Measurements from ENCODE around the gene SUOX. TPM values are rescaled to one million over a fixed set of nuclear protein-coding genes. Genes with fewer than 3 reads are reported as not detected.

Gene SUOX
- total RNA-seq, 1 donor from 2014 or later, result 5.4 TPM

GRCh38 chr12:56042843-56043242, 45.8 kb downstream of the SUOX start:
- Histone ChIP-seq H3K4me1 (peaks cover 5 to 13% of the 10 kb centered on the region in 2 donors), H3K36me3 (peaks cover 18 to 30% of the 10 kb centered on the region in 2 donors), H3K27ac (peak overlapping the region; percentile 82 to 93), H3K27me3 (no peaks in the 10 kb centered on the region), H3K9me3 (no peaks in the 10 kb centered on the region), H3K4me3 (peak overlapping the region; percentile 72 to 81)
- no peak for DNase-seq (ENCODE audit: low spot score in 2 of 2)
- intact Hi-C loops (cut with DNase I), result loop anchor here (1.0 to 5.0 kb wide), 3 partner anchors 61 to 301 kb away; partner anchors contain the start of genes GDF11, PA2G4 and RAB5B
- TF ChIP-seq, protein P1, sequence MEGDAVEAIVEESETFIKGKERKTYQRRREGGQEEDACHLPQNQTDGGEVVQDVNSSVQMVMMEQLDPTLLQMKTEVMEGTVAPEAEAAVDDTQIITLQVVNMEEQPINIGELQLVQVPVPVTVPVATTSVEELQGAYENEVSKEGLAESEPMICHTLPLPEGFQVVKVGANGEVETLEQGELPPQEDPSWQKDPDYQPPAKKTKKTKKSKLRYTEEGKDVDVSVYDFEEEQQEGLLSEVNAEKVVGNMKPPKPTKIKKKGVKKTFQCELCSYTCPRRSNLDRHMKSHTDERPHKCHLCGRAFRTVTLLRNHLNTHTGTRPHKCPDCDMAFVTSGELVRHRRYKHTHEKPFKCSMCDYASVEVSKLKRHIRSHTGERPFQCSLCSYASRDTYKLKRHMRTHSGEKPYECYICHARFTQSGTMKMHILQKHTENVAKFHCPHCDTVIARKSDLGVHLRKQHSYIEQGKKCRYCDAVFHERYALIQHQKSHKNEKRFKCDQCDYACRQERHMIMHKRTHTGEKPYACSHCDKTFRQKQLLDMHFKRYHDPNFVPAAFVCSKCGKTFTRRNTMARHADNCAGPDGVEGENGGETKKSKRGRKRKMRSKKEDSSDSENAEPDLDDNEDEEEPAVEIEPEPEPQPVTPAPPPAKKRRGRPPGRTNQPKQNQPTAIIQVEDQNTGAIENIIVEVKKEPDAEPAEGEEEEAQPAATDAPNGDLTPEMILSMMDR (IDR thresholded peaks at IDR 0.05), result no peak

DNA sequence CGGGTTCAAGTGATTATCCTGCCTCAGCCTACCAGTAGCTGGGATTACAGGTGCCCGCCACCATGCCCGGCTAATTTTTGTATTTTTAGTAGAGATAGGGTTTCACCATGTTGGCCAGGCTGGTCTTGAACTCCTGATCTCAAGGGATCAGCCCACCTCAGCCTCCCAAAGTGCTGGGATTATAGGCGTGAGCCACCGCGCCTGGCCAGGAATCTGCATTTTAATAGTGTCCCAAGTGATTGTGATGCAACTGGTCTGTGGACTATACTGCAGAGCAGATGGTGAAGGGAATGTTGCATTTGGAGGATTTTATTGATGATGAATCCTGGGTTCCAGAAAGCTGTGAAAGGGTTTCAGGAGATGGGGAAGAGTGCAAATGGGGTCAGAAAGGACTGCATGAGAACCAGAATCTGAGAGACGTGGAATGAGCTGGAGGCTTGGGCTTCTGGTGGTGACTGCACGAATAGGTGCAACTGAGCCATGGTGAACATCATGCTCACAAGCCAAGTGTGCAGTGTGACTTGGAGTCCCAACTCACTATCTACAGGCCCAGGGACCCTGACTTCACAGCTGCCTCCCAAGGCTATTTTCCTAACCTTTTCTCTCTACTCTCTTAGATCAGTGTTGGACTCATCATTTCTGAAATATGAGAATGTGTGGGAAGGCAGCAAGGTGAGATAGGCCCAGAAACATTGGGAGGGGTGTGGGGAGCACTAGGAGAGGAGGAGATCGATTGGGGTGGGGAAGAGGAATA, 49.1 kb downstream of the SUOX start:
- TF ChIP-seq, protein P1 (IDR thresholded peaks at IDR 0.05), result no peak
- no peaks in the 10 kb centered on the region for H3K9me3 ChIP-seq
- H3K27ac ChIP-seq, result peak overlapping the region in 1 of 2 donors; percentile 64
- no peak overlapping the region for H3K4me3 ChIP-seq
- peaks cover 18 to 30% of the 10 kb centered on the region in 2 donors for H3K36me3 ChIP-seq
- peaks cover 5 to 9% of the 10 kb centered on the region in 2 donors for H3K4me1 ChIP-seq
- intact Hi-C loops (cut with DNase I), result no loop called here
- no peak for DNase-seq (ENCODE audit: low spot score in 2 of 2)
- H3K27me3 ChIP-seq, result no peaks in the 10 kb centered on the region

DNA sequence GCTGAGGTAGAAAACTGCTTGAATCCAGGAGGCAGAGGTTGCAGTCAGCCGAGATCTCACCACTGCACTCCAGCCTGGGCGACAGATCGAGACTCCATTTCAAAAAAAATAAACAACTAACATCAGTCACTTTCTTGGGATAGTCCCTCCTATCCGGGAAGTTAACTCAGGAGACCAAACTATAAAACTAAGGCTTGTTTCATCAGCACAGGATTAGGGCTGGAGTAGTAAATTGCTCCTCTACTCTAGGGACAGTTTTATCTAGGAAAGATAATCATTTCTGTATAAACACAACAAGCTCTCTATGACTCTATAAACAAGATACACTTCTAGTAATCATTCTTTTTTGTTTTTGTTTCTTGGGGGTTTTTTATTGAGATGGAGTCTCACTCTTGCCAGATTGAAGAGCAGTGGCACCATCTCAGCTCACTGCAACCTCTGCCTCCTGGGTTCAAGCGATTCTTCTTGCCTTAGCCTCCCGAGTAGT, 56.4 kb downstream of the SUOX start:
- TF ChIP-seq, protein P1 (IDR thresholded peaks at IDR 0.05), result no peak
- Histone ChIP-seq H3K4me3 (no peak overlapping the region), H3K4me1 (no peaks in the 10 kb centered on the region), H3K27ac (no peak overlapping the region), H3K27me3 (no peaks in the 10 kb centered on the region), H3K36me3 (no peaks in the 10 kb centered on the region), H3K9me3 (no peaks in the 10 kb centered on the region)
- DNase-seq (ENCODE audit: low spot score in 2 of 2), result no peak
- intact Hi-C loops (cut with DNase I), result no loop called here

Other genes starting within 250 kb of the SUOX start
- gene SARNP, start 179.6 kb upstream of the SUOX start, total RNA-seq, result 13.4 TPM
- 13.8 TPM for gene ORMDL2, start 179.2 kb upstream of the SUOX start, total RNA-seq
- 26.1 TPM for gene DNAJC14, start 167.7 kb upstream of the SUOX start, total RNA-seq
- gene MMP19, start 154.3 kb upstream of the SUOX start, total RNA-seq, result 37.5 TPM
- 83.7 TPM for gene PYM1, start 69.4 kb upstream of the SUOX start, total RNA-seq
- gene DGKA, start 66.1 kb upstream of the SUOX start, total RNA-seq, result 48.6 TPM
- gene PMEL, start 31.2 kb upstream of the SUOX start, total RNA-seq, result not detected
- 24.5 TPM for gene CDK2, start 30.4 kb upstream of the SUOX start, total RNA-seq
- 48.0 TPM for gene RAB5B, start 23.2 kb upstream of the SUOX start, total RNA-seq
- 1.6 TPM for gene IKZF4, start 23.8 kb downstream of the SUOX start, total RNA-seq
- 877 TPM for gene RPS26, start 44.6 kb downstream of the SUOX start, total RNA-seq
- gene ERBB3, start 82.9 kb downstream of the SUOX start, total RNA-seq, result 3.2 TPM
- 101 TPM for gene PA2G4, start 107.3 kb downstream of the SUOX start, total RNA-seq
- gene RPL41, start 119.4 kb downstream of the SUOX start, total RNA-seq, result 1,819 TPM
- 11.1 TPM for gene ZC3H10, start 121.0 kb downstream of the SUOX start, total RNA-seq
- 119 TPM for gene ESYT1, start 131.0 kb downstream of the SUOX start, total RNA-seq
- 53.6 TPM for gene MYL6B, start 155.3 kb downstream of the SUOX start, total RNA-seq
- 1,476 TPM for gene MYL6, start 161.1 kb downstream of the SUOX start, total RNA-seq
- 53.9 TPM for gene SMARCC2, start 192.2 kb downstream of the SUOX start, total RNA-seq
- gene RNF41, start 224.6 kb downstream of the SUOX start, total RNA-seq, result 50.3 TPM
- gene NABP2, start 227.1 kb downstream of the SUOX start, total RNA-seq, result 2.8 TPM
- not detected for gene SLC39A5, start 232.8 kb downstream of the SUOX start, total RNA-seq

Data from ascending aorta (tissue), 2 donors.